HG03342 (cell line): ENCODE measurements around the gene C1orf50.
"Not testable (repeated sequence)": the region's sequence is repeated elsewhere in the genome, so short reads cannot be mapped to it uniquely, and the experiment has no call there.

Experiments
- ATAC-seq: cut with Tn5 transposase; IDR thresholded peaks from one replicate; pipeline ENCODE4 v1.9.1; 2021; ENCODE audit warnings: mild to moderate bottlenecking, moderate library complexity; ENCODE audit not compliant: unreplicated experiment

Gene C1orf50

DNA sequence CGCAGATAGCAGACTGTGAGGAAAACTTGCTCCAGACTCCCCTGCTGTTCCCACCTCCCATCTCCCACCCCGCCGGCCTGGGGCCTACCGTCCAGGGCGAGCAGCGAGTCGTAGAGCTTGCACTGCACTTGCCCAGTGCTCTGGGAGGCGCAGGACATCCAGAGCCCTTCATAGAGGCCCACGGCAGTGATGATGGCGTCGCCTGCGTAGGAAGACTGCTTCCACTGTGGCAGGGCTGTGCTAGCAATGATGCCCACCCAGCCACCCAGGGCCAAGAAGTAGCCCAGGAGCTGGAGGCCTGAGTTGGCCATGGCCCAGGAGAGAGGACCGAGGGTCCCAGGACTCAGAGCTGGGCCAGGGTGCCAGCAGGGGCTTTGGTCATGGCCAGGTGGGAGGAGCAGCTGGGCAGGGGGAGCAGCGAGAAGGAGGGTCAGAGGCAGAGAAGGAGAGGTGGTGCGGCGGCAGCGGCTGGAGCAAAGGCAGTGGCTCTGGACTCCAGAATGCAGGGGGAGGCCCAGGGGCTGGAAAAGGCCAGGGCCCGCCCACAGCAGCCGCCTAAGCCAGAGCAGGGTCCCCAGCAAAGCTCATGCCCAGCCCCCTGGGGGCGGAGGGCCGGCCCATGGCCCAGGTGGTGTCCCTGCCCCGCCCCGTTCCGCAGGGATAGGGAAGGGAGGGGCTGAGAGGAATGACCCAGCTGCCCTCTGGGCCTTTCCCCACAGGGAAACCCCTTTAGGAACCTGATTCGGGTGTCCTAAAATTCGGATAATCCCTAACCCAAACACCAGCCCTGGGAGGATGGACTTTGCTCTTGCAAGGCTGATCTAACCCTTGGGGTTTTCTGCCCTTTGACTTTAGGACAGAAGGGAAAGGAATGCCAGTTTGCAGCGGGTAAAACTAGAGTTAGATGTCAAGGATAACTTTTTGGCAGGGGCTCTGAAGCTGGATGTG is 27.0 kb upstream of the C1orf50 start, which contains the start of gene CLDN19:
Gene CLDN19 (minus strand): TSS at position 484 of the 948 bp plus-strand sequence. CDS start 173 bp downstream, at position 311.
- ATAC-seq, result no peak

DNA sequence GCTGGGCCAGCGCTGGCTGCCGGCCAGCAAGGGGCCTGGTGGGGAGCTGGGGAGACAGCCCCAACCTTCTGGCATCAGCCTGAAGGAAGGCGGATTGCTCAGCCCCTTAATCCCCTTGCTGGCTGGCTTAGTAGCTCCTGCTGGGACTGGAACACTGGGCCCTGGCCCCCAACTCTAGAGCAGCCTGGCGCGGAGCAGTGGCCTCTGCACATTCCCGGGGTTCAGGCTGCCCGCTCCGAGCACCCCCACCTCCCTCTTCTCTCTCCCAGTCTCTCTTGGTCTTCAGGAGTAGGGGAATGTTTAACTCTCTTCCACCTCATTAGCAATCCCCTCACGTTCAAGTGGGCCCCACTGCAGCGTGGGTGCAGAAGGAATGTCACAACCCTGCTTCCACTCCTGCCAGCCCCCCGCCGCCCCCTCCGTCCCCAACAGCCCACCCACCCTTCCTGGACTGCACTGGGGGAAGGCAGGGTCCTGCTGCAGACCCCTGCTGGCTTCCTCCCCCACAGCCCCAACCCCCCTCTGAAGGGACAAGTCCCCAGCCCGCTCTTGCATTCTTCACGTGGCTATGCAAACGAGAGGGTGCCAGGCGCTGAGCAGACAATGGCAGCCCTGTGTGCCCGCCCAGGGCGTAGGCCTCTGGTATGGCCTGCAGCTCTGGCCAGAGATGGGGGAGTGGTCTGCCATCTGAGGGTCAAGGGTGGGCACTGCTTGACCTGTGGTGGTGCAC is 26.0 kb upstream of the C1orf50 start:
- ATAC-seq, result no peak

DNA sequence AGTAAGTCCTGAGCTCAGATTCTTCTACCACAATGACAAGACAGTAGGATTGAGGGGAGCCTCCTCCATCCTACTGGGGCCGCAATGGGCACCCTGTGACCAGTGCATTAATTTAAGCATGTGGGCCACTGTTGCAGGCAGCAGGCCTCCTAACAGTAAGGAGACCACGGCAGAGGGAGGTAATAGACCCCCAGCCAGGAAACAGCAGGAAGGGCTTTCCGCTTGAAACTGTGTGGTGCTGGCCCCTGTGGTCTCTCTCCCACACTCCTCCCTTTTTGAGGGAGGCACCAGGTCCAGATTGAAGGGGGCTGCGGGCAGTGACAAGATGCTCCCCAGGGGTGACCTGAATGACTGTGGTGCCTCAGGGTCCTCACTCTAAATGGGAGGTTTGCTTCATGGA is 25.3 kb upstream of the C1orf50 start:
- no peak for ATAC-seq

DNA sequence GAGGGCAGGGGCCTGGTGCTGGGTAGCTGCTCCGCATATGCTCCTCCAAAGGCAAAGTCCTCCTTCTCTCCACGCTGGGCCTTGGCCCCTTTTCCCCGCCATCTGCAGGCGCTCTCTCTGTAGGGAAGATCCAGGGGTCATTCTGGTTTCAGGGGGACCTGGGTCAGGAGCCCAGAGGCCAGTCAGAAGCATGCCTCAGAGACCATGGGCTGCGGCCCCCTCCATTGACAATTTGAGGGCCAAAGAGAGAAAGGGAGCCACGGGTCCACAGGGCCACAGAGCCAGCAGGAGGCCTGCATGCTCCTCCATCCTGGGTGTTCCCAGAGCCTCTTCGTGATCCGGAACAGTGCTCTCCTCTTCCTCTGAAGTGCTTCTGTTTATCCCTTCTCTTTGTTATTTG is 24.9 kb upstream of the C1orf50 start:
- ATAC-seq, result no peak

DNA sequence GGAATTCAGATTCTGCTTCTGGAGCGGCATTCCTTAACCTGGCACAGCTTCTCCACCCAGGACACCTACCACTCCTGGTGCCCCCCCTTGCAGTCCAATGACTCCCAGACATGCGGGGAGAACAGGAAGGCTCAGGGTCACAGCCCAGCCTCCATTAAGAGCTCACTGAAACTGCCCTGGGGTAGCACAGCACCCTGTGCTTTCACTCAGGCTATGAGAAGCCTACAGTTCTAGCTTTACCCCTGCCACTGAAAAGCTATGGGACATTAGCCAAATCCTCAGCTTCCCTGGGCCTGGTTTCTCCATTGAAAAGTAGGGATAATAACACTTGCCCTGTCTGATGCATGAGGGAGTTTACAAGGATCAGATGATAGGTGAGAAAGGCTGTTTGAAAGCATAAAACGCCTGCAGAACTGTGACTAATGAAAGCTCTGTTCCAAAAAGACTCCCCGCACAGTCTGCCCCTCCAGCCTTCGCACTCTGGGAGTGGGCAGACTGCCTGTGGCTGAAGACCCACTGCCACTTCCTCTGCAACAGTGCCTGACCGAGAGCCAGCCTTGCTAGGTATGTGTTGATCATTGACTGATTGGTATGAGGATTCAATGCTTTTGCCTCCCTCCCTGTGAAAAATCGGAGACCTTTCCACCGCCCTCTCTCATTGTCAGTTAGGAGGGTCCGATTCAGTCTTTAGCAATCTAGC is 24.3 kb upstream of the C1orf50 start:
- ATAC-seq, result no peak

DNA sequence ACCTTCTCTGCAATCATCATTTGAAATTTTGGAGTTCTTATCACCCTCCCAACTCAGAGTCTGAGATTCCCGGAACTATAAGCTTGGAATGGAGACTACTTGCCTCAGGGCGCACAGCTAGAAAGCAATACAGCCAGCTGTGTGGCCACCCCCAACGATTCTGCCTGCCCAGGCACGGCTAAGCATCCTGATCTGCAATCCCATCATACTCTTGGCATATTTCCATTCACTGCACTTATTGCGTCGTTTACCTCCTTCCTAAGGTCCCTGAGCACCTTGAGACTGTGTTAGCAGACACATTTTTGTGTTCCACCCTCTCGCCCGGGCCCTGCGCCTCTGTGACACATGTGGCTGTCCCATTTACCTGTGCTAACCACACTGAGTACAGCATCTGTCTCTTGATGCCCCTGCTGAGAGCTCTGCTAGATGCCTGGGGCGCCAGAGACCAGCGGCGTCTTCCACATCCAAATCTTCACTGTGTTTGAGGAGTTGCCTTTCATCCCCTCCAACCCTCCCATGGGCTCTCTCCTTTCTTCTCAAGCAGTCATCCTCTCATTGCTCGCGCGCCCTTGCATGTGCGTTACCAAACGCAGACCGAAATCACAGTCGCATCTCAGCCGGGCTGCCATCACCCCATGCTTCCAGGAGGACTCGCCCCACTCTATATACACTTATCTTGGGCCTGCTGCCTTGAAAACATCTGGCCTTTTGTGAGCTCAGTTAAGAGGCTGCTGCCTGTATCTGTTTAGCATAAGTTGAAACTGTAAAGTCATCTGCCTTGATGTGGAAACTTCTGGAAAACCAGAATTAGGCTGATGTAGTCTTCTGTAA is 23.5 kb upstream of the C1orf50 start:
- no peak for ATAC-seq

DNA sequence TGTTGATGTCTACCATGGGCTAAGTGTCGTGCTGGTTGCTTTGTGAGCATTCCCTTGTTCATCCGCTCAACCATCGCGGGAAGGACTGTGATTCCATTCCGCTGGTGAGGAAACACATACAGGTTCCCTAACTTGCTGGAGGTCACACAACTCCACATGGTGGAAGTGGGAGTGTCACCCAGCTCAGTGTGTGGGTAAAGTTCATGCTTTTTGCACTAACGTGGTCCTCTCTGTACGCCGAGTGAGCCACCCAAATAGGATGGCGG is 23.0 kb upstream of the C1orf50 start:
- ATAC-seq, result no peak

DNA sequence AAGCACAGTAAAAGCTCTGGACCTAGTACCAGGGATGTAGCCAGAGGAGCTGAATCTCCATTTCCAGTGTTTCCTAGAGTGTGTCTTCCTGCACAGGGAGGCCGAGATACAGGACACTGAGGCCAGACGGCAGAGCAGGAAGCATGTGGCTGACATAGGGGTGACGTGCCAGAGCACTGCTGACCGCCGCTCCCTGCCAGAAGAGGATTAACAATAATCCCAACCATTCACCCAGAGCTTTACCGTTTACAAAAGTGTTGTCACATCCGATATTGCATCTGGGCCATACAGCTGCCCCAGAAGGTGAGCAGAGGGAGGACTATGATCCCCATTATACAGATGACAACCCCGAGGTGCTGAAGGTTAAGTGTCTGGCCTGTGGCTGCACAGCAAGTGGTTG is 21.2 kb upstream of the C1orf50 start:
- no peak for ATAC-seq

DNA sequence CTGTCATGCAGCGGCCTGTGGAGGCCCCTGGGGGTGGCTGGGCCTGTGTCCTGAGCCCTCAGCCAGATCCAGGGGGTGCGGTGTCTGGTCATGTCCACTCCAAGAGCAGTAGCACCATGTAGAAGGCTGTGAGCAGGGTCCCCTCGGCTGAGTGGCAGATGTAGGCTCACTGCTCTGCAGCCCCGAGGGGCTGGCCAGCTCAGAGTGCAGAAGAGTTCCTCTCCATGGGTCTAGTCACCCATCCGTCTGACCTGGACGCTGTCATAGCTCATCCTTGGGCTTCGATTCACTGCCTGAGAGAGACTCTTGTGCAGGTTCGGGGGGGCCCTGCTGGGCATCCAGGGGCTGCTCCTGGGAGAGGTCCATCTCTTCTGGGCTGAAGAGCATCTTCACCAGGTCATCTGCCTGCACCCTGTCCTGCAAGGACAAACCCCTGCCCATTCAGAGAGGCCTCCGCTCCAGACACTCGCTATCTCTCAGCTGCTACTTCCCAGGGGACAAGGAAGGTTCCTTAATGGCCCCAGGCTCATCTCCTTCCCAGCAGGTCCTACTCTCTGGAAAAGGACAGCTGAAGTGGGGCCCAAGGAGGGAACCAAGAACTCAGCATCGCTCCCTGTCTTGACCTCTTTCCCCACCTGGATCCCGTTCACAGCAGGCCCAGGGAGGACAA is 20.5 kb upstream of the C1orf50 start:
- ATAC-seq, result no peak

DNA sequence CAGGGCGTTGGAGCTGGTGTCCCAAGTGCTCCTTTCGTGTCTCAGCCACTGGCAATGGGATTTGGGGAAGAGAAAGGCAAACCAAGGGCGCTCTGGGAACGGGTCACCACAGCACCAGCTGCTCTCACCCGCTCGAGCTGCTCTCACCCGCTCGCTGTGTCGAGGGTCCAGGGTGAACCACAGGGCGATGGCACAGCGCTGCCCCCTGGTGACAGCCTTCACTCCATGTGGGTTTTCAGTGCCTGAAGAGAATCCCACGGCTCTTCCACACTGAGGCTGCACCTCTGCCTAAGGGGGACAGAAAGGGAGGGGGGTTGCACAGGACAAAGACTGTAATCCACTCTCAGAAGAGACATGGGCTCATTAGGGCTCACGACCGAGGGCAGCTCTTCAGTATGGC is 19.9 kb upstream of the C1orf50 start:
- no peak for ATAC-seq

DNA sequence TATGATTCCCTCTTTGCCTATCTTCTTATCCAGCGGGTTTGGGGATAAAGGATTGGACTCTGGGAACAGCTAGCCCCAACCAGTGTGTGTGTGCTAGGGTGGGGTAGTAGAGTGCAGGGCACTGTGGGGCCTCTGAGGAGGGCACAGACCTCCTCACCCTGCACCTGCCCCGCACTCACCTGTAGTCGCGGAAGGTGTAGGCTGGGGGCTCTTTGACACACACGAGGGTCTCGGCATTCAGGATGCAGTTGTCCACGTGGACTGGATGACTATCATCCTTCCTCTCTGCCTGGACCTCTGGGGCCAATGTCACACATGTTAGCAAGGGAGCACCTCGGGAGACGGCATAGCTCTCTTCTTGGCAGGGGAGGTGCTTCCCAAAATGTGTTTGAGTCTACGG is 19.0 kb upstream of the C1orf50 start:
- no peak for ATAC-seq

DNA sequence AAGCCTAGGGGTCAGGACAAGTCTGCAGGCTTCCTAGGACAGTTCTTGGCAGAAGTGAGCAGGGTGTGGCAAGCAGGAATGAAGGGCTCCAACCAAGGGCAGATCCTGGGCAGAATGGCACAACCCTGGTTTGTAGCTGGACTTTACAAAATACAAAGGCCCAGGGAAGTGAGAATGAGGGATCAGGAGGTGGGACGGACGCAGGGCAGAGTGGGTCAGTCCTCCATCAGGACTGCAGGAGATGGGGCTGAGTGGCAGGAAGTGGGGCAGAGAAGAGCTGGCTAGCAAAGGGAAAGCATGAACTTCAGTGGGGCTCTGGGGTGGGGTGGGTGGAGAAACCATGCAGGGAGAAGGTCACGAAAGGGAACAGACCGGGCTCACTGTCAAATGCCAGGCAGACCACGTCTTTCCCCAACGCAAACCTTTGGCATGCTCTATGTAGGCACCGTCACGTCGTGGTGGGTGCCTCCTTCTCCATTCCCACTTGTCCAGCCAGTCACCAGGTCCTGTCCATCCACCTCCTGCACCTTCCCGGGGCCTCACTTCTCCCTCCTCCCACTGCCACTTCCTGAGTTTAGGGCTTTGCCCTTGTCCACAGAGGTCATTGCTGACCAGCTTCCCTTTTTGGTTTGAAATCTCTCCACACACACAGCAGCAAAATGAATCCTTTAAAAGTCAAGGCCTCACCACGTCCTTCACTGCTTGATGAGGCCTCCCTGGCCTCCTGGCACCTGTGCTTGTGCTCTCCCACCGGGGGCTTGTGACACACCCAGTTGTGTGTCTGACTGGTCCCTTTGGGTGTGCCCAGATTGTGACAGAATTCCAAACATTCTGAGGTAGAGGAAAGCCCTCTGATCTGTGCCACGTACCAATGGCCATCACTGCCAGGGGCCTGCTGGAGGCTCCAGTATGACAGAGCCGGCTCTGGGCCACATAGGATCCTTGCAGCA is 18.3 kb upstream of the C1orf50 start:
- ATAC-seq, result no peak

DNA sequence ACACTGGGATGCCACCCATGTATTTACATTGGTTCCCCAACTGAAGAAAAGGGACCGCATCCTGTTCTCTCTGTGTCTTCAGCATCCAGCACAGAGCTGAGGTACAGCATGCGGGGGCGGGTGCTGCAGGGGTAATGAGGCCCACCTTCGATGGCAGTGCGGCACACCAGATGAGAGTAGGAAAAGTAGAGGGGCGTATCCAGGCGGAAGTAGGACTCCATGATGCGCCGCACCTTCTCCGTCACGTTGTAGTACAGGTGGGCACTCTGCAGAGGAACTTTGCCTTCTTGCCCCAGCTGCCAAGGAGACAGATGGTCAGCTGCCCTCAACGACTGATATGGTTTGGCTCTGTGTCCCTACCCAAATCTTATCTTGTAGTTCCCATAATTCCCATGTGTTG is 17.0 kb upstream of the C1orf50 start:
- no peak for ATAC-seq

DNA sequence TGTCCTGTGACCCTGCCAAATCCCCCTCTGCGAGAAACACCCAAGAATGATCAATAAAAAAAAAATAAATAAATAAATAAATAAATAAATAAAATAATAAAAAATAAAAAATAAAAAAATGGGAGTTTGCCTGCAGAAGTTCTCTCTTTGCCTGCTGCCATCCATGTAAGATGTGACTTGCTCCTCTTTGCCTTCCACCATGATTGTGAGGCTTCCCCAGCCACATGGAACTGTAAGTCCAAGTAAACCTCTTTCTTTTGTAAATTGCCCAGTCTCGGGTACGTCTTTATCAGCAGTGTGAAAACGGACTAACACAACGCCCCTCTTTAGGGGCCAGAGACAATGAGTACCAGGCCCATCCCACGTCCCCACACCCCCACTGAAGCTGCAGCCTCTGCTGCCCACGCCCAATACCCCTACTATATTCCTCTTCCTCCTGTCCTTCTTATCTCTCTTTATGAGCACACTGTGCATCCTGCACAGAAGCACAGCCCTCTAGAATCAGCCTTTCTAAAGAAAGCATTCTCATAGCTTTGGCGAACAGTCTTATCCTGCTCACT is 15.5 kb upstream of the C1orf50 start:
- not testable (repeated sequence) for ATAC-seq

DNA sequence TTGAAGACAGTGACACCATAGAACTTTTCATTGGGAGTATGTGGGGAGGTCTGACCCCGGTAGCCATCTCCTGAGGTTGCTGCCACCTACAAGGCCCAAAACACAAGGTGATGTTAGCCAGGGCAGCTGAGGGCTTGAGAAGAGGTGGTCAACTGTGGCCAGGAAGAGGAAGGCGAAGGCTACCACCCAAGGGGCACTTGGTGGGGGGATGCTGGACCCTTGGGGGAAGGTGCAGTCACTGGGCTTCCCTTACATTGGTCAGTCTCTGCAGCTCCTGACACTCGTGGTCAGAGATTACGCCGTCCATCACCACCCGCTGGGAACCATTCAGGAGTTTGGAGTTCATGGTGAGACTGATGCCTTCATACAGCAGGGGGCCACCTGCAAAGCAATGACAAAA is 14.8 kb upstream of the C1orf50 start:
- ATAC-seq, result no peak

DNA sequence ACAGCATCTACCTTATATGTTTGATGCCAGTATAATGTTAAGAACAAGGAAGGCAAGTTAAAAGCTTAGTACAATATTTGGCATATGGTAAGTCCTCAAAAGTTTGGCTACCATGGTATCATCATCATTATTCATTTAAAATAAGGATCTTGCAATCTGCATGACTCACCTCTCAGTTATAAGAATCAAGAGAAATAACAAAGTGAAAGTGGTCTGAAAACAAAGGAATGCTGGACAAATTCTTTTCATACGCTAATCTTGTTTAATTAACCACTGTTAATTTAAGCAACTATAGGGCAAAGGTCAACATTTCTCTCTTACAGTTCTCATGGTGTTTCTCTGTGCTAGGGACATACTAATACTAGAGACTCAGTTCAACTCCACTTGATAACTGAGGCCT is 14.0 kb upstream of the C1orf50 start:
- ATAC-seq, result no peak

DNA sequence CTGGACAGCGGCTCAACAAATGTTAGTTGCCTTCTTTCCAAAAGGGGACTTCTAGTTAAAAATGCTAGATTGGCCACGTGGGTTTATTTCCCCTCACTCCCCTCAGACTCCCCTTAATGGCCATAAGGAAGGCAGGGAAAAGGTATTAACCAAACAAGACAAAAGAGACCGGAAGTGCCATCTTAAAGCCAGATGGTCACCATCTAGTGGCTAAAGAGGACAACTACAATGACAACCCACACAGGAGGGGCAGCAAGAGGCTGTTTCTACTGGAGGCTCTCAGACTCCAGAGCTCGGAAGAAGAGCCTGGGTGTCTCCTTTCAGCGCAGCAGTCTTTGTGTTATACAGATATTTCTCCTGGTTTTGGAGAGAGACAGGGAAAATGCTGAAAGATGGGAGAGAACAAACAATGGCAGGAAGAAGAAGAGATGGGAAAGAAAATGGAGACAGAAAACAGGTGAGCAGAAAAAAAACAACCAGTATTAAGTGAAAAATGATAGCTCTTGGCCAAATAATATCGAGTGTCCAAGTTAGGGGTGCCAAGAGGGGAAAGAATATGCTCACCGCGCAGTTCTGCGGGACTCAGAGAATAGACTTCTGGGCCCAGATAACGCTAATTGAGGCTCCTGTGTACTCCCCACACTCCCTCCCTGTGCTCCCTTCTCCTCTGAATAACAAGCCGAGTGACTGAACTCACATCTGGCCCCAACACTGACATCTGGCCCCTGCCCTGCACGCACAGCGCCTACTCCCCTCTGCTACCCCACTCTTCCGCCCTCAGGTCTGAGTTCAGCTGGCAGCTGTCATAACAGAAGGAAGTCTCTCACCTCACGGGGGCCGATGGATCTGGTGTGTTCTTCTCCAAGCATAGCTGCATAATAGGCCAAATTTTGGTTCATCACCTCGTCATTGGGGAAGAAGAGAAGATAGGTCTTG is 9.8 kb upstream of the C1orf50 start:
- ATAC-seq, result no peak

DNA sequence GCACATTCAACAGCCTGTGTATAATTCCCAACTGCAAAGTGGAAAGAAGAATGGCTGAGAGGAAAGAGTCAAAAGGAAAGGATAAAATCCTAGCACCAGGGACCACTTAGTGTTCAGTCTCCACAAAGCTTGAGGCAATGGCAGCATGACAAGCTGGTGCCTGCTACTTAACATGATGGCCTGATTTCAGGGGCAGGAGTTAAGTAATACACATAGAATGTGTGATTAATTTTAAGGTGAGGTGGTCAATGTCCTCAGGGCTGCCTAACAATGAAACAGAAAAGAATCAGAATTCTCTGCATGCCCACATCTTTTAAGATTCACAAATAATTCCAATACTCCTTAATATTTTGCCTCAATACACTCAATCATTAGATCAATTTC is 9.2 kb upstream of the C1orf50 start:
- no peak for ATAC-seq
